Measurements from ENCODE around the gene LARGE1.
"Not testable (repeated sequence)": the region's sequence is repeated elsewhere in the genome, so short reads cannot be mapped to it uniquely, and the experiment has no call there.

Gene LARGE1

GRCh38 chr22:33400891-33401290 lies 519.4 kb downstream of the LARGE1 start:
- Mint-ChIP-seq H3K9me3 (peaks cover 3% of the 10 kb centered on the region), H3K4me3 (no peak overlapping the region), H3K36me3 (ENCODE audit: low read depth) (no peaks in the 10 kb centered on the region)

GRCh38 chr22:33400061-33400840 lies 520.0 kb downstream of the LARGE1 start:
- no peak overlapping the region for H3K27ac Mint-ChIP-seq
- H3K4me3 Mint-ChIP-seq = no peak overlapping the region
- no peaks in the 10 kb centered on the region for H3K36me3 Mint-ChIP-seq (ENCODE audit: low read depth)
- H3K4me1 Mint-ChIP-seq (ENCODE audit: low read depth) = no peaks in the 10 kb centered on the region
- H3K27me3 Mint-ChIP-seq = no peaks in the 10 kb centered on the region
- peaks cover 3% of the 10 kb centered on the region for H3K9me3 Mint-ChIP-seq

More at GRCh38 chr22:33400891-33401290, 519.4 kb downstream of the LARGE1 start:
- Mint-ChIP-seq H3K27ac (no peak overlapping the region), H3K27me3 (no peaks in the 10 kb centered on the region), H3K4me1 (ENCODE audit: low read depth) (no peaks in the 10 kb centered on the region)

- H3K27me3 Mint-ChIP-seq = no peaks in the 10 kb centered on the region
- H3K36me3 Mint-ChIP-seq (ENCODE audit: low read depth) = no peaks in the 10 kb centered on the region
- no peak overlapping the region for H3K27ac Mint-ChIP-seq
- no peak overlapping the region for H3K4me3 Mint-ChIP-seq
- H3K4me1 Mint-ChIP-seq (ENCODE audit: low read depth) = no peaks in the 10 kb centered on the region
- peaks cover 3% of the 10 kb centered on the region for H3K9me3 Mint-ChIP-seq
Observed at GRCh38 chr22:33397381-33397907, 522.8 kb downstream of the LARGE1 start.

- Mint-ChIP-seq H3K4me1 (ENCODE audit: low read depth) (no peaks in the 10 kb centered on the region), H3K4me3 (no peak overlapping the region), H3K27me3 (no peaks in the 10 kb centered on the region), H3K9me3 (no peaks in the 10 kb centered on the region), H3K27ac (no peak overlapping the region), H3K36me3 (ENCODE audit: low read depth) (no peaks in the 10 kb centered on the region)
Observed at GRCh38 chr22:33393432-33393831, 526.8 kb downstream of the LARGE1 start.

DNA sequence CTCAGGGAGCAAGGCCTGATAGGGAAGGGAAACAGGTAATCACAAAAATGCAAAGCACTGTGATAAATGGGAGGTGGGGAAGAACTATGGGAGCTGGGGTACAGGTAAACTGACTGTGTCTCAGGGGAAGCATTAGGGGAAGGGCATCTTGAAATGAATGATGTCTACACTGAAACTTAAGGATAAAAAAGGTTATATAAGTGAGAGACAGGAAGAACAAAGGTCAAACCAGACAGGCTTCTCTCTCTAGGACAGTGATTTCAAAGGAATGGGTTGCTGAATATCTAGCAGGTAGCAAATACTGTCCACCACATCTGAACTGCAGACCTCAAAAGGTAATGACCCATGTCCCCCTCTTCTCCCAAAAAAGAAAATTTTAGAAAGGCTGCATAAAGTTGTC lies 529.0 kb downstream of the LARGE1 start:
- no peak overlapping the region for H3K4me3 Mint-ChIP-seq
- H3K9me3 Mint-ChIP-seq = no peaks in the 10 kb centered on the region
- no peaks in the 10 kb centered on the region for H3K4me1 Mint-ChIP-seq (ENCODE audit: low read depth)
- H3K36me3 Mint-ChIP-seq (ENCODE audit: low read depth) = no peaks in the 10 kb centered on the region
- H3K27ac Mint-ChIP-seq = no peak overlapping the region
- H3K27me3 Mint-ChIP-seq = no peaks in the 10 kb centered on the region

GRCh38 chr22:33389936-33390335 lies 530.3 kb downstream of the LARGE1 start:
- H3K27ac Mint-ChIP-seq = no peak overlapping the region
- H3K36me3 Mint-ChIP-seq (ENCODE audit: low read depth) = no peaks in the 10 kb centered on the region
- H3K4me1 Mint-ChIP-seq (ENCODE audit: low read depth) = no peaks in the 10 kb centered on the region
- H3K27me3 Mint-ChIP-seq = no peaks in the 10 kb centered on the region
- no peak overlapping the region for H3K4me3 Mint-ChIP-seq
- no peaks in the 10 kb centered on the region for H3K9me3 Mint-ChIP-seq

DNA sequence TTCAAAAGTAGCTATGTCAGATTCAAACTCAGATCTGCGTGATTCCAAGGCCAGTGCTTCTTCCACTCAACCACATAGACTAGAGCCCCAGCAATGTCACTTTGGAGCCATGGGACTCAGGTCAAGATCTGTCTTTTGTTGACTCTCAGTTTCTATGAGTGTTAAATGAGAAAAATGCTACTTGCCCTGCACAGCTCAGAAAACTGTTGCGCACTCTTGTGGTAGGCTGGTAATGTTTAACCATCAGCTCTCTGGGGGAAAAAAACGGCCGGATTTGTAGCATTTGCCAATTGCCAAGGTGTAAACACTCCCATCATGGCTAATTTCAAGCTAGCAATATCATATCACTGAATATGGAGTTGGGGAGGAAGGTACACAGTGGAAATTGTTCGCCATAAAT lies 534.0 kb downstream of the LARGE1 start:
- Mint-ChIP-seq H3K27ac (no peak overlapping the region), H3K4me3 (no peak overlapping the region), H3K27me3 (no peaks in the 10 kb centered on the region), H3K9me3 (peaks cover 1% of the 10 kb centered on the region), H3K36me3 (ENCODE audit: low read depth) (peaks cover 2% of the 10 kb centered on the region), H3K4me1 (ENCODE audit: low read depth) (no peaks in the 10 kb centered on the region)

GRCh38 chr22:33385611-33386010 lies 534.7 kb downstream of the LARGE1 start:
- Mint-ChIP-seq H3K4me1 (ENCODE audit: low read depth) (no peaks in the 10 kb centered on the region), H3K27me3 (no peaks in the 10 kb centered on the region), H3K36me3 (ENCODE audit: low read depth) (peaks cover 4% of the 10 kb centered on the region), H3K4me3 (no peak overlapping the region), H3K27ac (no peak overlapping the region), H3K9me3 (peaks cover 3% of the 10 kb centered on the region)

- no peak overlapping the region for H3K4me3 Mint-ChIP-seq
- H3K4me1 Mint-ChIP-seq (ENCODE audit: low read depth) = no peaks in the 10 kb centered on the region
- no peak overlapping the region for H3K27ac Mint-ChIP-seq
- peaks cover 8% of the 10 kb centered on the region for H3K36me3 Mint-ChIP-seq (ENCODE audit: low read depth)
- no peaks in the 10 kb centered on the region for H3K27me3 Mint-ChIP-seq
- H3K9me3 Mint-ChIP-seq = peaks cover 16% of the 10 kb centered on the region
Observed at GRCh38 chr22:33382436-33382835, 537.8 kb downstream of the LARGE1 start.

DNA sequence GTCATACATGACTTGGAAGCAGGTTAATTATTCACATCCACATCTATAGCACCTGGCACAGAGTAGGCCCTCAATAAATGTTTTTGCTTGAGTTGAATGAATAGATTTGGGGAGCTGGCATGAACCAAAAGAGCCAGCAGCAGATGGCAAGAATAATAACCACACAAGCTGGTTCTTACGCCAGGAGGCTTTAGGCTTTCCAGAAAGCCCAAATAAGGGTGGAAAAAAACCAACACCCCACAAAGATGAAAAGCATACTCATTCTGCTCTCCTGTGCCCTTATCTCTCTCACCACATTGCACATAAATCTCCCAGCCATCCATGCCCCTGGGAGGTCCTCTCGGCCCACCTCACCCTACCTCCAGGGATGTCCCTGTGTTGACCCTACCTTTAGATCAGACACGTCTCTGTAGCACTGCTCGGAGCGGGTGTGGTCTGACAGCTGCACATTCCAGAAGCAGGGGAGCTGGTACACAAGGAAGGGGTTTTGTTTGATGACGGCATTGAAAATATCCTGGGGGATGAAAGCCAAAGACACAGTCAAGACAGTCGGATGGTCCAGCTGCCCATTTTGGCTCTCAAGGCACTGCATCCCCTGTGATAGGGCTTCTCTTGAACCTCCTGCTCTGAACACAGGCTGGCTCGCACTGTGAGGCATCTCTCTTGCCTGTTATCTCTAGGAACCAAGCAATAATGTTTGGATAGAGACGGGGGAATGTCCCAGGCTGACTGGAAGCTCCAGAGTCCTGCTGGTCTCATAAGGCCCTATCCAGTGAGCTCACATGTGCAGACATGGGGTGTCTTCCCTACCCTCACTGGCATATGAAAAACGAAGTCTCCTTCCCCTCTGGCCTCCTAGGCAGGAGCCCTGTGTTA lies 538.5 kb downstream of the LARGE1 start:
- Mint-ChIP-seq H3K4me3 (no peak overlapping the region), H3K27ac (no peak overlapping the region), H3K27me3 (no peaks in the 10 kb centered on the region), H3K36me3 (ENCODE audit: low read depth) (peaks cover 8% of the 10 kb centered on the region), H3K9me3 (peaks cover 23% of the 10 kb centered on the region), H3K4me1 (ENCODE audit: low read depth) (no peaks in the 10 kb centered on the region)

DNA sequence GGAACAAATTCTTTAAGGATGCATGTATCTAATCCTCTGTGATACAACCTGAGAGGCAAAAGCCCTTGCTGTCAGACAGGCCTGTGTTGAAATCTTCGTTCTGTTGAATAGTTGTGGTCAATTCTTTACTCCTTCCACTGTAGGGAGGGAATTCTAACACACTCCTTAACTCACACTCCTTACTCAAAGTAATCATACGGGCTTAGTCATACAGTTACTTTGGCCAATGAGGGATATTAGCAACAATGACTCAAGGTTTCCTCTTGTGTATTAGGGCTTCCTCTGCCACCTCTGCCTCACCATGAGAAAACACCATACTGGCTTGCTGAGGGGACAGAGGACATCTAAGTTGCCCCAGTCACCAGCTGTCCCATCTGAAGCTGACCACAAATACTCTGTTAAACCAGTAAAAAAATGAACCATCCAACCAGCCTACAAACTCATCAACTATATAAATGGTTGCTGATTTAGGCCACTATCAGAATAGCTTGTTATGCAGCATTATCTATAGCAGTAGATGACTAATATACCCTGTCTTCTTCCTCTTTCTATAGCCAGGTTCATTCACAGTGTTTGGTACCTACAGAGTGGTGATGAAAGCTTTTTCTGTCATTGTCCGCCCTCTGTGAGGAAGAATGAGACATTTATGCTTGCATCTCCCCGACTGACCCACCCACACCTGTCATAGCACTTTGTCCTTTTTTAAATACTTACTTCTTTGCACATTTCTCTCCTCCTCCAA lies 539.3 kb downstream of the LARGE1 start:
- no peaks in the 10 kb centered on the region for H3K27me3 Mint-ChIP-seq
- H3K36me3 Mint-ChIP-seq (ENCODE audit: low read depth) = peaks cover 8% of the 10 kb centered on the region
- H3K9me3 Mint-ChIP-seq = peaks cover 25% of the 10 kb centered on the region
- H3K27ac Mint-ChIP-seq = no peak overlapping the region
- no peak overlapping the region for H3K4me3 Mint-ChIP-seq
- H3K4me1 Mint-ChIP-seq (ENCODE audit: low read depth) = no peaks in the 10 kb centered on the region

DNA sequence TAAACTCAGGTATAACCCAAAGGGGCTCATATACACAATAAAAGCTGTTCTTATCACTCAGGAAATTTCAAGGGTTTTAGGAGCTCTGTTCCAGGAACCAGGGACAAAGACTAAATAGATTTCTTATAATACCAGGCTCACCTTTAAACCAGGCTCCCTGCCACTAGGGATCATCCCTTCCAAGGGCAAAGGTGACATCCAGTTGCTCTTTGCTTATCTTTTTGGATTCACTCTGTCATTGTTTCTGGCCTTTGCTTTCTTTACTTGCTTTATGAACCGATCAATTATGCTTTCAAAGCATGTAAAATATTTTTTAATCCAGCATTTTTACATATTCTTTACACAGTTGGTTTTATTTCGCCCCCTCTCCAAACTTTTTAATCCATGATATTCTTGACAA lies 540.4 kb downstream of the LARGE1 start:
- peaks cover 8% of the 10 kb centered on the region for H3K36me3 Mint-ChIP-seq (ENCODE audit: low read depth)
- H3K4me1 Mint-ChIP-seq (ENCODE audit: low read depth) = no peaks in the 10 kb centered on the region
- H3K27me3 Mint-ChIP-seq = no peaks in the 10 kb centered on the region
- no peak overlapping the region for H3K4me3 Mint-ChIP-seq
- no peak overlapping the region for H3K27ac Mint-ChIP-seq
- peaks cover 25% of the 10 kb centered on the region for H3K9me3 Mint-ChIP-seq

DNA sequence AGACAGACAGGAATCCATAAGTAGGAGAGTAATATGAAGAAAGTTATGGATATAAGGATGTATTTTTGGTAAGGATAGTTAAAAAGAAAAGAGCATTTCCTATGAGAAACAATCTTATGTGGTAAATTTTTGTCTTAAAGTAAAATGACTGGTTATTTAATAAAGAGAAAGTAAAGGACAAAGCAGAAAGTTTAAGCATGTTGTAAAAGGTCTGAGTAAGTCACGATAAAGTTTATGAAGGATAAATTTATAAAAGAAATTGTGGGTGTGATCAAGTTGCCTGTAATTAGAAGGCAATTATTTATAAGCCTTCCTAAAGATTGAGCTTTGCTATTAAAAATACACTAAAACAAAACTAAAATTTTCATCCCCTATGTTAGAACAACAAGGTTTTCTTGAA lies 547.4 kb downstream of the LARGE1 start:
- Mint-ChIP-seq H3K4me1 (ENCODE audit: low read depth) (no peaks in the 10 kb centered on the region), H3K4me3 (no peak overlapping the region), H3K36me3 (ENCODE audit: low read depth) (no peaks in the 10 kb centered on the region), H3K27me3 (no peaks in the 10 kb centered on the region), H3K9me3 (peaks cover 13% of the 10 kb centered on the region), H3K27ac (no peak overlapping the region)

DNA sequence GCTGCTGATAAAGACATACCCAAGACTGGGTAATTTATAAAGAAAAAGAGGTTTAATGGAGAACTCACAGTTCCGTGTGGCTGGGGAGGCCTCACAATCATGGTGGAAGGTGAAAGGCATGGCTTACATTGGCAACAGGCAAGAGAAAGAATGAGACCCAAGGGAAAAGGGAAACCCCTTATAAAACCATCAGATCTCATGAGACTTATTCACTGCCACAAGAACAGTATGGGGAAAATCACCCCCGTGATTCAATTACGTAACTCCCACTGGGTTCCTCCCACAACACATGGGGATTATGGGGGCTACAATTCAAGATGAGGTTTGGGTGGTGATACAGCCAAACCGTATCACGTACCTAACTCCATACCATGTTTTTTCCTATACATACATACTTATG lies 557.0 kb downstream of the LARGE1 start:
- not testable (repeated sequence) for H3K27ac Mint-ChIP-seq, H3K4me3 Mint-ChIP-seq

DNA sequence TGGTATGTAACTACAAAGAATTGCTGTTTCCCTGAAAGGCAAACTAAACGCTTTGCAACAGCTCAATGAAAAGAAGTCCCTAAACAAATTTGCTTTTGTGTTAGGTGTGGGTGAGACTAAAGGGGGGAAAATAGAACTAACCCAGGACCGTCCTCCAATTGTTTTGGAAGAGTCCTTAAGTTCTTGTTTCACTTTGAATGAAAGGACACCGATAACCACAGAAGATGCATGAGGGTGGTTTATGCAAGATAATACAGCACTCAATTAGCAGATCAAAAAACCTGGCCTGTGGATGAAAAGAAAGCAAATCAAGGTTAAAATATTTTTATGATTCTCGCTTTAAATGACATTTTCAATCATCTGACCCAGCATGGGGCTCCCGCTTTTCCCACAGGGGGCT lies 557.6 kb downstream of the LARGE1 start:
- Mint-ChIP-seq H3K36me3 (ENCODE audit: low read depth) (no peaks in the 10 kb centered on the region), H3K4me3 (no peak overlapping the region), H3K9me3 (peaks cover 4% of the 10 kb centered on the region), H3K27ac (no peak overlapping the region), H3K4me1 (ENCODE audit: low read depth) (no peaks in the 10 kb centered on the region), H3K27me3 (no peaks in the 10 kb centered on the region)

More for the DNA sequence above, 557.0 kb downstream of the LARGE1 start:
- H3K27me3 Mint-ChIP-seq; H3K9me3 Mint-ChIP-seq; H3K4me1 Mint-ChIP-seq (ENCODE audit: low read depth); H3K36me3 Mint-ChIP-seq (ENCODE audit: low read depth): not testable (repeated sequence)

Data from stimulated activated naive CD8-positive, alpha-beta T cell treated with anti-CD3 and anti-CD28 coated beads, Interleukin-15, Interleukin-2, amounts not matched to agents 100 ng/mL and 50 ng/mL, for 24 hours (primary cell).